Panc1 (cell line): Measurements from ENCODE around the gene DAO.

Source experiments
- CTCF ChIP-seq: fragments of 450-650 bp; IDR thresholded peaks from 2 replicates; pipeline ENCODE4 v1.5.1; 2017; ENCODE audit warnings: mild to moderate bottlenecking
- POLR2AphosphoS5 ChIP-seq: IDR thresholded peaks from 2 replicates; pipeline ENCODE4 v1.6.1; 2012; ENCODE audit warnings: mild to moderate bottlenecking, low read depth, low read length, moderate library complexity

DNA sequence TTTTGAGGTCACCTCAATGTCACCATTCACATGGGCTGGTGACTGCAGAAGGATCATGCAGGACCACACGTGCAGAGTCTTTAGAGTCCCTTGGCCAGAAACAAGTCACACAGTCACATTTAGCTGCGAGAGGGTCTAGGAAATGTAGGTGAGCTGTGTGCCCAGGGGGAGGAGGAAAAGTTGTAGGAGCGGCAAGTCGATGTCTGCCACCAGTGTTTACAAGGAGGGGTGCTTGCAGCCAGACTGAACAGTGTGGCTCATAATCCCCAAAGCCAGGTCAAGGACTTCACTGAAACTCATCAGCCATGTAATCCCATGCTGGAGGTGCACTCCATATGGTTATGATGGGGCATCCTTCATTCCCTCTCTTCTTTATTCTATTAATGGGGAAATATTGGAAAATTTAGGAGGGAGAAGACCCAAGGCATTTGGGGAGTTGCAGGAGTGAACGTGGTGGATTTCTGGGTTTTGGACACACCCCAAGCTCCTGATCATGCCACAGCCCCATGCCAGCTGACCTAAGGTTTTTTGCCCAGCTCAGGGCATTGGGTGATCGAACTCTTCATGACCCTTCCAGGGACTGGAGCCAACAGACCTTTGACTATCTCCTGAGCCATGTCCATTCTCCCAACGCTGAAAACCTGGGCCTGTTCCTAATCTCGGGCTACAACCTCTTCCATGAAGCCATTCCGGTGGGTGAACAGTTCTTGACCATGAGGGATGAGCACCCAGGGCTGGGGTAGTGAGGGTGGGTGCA lies 7.2 kb downstream of the DAO start:
- no peak for TF ChIP-seq CTCF
- TF ChIP-seq POLR2AphosphoS5, result no peak
